Breast epithelium (tissue), 3 donors: ENCODE data around the gene YTHDF2.

Experiments used
- POLR2AphosphoS5 ChIP-seq, 3 donors: sonication (generic); formaldehyde crosslinking; IDR thresholded peaks; one replicate each; pipeline ENCODE4 v1.6.1; 2017; ENCODE audit warnings: antibody characterized with exemption in 3 of 3
- TF ChIP-seq, protein P1 (sequence below), 3 donors: fragments of 450-650 bp; IDR thresholded peaks; one replicate each; pipeline ENCODE4 v1.5.1; 2016 to 2017; ENCODE audit warnings: antibody characterized with exemption in 3 of 3, mild to moderate bottlenecking in 3 of 3, moderate library complexity in 3 of 3

DNA sequence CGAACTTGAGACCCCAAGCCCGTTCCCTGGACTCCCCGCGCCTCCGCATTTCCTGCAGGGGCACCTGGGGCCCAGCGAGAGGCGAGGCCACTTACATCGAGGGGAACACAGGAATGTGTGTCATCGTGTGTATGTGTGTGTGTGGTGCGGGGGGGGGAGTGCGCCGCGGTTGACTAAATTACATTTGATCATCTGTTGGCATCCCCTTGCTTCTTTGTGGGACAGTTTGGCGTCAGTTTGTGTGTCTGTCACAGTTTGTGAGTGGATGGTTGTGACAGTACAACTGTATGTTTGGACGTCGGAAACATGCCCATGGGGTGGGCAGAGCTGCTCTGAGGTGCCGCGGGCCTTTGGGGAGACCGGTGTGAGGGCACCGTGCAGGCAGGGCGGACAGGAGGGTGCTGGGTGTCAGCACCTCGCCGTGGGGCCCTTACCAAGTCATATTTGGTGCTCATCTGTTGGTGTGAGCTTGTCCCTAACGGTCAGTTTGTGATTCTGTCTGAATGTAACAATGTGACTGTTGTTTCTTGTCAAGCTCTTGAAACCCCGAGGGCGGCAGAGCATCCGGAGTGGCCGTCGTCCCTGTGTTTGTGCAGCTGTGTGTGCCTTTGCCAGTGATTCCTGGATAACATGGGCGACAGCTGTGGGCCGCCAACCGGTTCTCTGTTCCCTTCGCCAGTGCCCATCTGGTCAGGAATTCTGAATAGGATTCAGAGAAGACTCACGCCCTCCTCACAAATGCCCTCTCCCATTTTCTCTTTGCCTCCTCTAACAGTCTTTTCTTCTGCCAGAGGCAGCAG is 76.1 kb downstream of the YTHDF2 start:
- TF ChIP-seq, protein P1, sequence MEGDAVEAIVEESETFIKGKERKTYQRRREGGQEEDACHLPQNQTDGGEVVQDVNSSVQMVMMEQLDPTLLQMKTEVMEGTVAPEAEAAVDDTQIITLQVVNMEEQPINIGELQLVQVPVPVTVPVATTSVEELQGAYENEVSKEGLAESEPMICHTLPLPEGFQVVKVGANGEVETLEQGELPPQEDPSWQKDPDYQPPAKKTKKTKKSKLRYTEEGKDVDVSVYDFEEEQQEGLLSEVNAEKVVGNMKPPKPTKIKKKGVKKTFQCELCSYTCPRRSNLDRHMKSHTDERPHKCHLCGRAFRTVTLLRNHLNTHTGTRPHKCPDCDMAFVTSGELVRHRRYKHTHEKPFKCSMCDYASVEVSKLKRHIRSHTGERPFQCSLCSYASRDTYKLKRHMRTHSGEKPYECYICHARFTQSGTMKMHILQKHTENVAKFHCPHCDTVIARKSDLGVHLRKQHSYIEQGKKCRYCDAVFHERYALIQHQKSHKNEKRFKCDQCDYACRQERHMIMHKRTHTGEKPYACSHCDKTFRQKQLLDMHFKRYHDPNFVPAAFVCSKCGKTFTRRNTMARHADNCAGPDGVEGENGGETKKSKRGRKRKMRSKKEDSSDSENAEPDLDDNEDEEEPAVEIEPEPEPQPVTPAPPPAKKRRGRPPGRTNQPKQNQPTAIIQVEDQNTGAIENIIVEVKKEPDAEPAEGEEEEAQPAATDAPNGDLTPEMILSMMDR (IDR thresholded peaks at IDR 0.05): no peak
- TF ChIP-seq POLR2AphosphoS5 (IDR thresholded peaks at IDR 0.05): no peak
